Ureter (tissue), 1 donor: ENCODE results near the gene FAM131C. TPM values are rescaled to one million over a fixed set of nuclear protein-coding genes. Genes with fewer than 3 reads are reported as not detected.
"Not testable (repeated sequence)": the region's sequence is repeated elsewhere in the genome, so short reads cannot be mapped to it uniquely, and the experiment has no call there.

Source experiments
- DNase-seq: peaks from one replicate; pipeline ENCODE4 v3.0.0-alpha.2; 2020; ENCODE audit warnings: low spot score
- total RNA-seq: library from RNA; stranded (reverse); gene quantifications from one replicate; pipeline ENCODE4 v1.2.4, GENCODE V29; 2023
- donor health status: DM: yes; HTN: yes; CAD: no.

The FAM131C gene
- total RNA-seq: 0.60 TPM

DNA sequence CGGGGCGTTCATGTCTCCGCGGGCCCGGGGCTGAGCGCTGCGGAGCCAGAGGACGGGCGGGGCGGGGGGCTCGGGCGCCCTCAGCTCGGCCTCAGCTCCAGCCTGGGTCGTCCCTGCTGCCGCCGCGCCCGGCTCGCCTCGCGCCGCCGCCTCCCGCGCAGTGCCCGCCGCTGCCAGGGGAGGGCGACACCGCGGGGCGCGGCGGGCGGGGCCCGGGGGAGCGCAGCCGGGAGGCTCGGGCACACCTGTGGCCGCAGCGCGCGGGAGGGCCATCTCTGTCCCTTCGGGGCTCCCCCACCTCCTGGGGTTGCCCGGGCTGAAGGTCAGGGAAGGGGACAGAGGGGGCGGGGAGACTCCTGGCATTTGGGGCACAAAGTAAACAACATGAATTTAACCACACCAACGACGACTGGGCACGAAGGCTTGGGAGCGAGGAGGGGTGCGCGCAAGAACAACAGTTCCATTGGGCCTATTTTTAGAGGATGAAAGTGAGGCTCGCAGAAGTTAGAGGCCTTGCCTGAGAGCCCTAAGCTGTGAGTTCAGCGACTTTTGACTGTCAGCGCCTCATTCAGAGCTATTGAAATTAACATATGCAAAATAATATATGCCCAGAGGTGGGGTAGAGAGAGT lies at the start of gene FAM131C:
Gene FAM131C (minus strand): TSS at position 162 of the 630 bp plus-strand sequence. CDS start 209 bp downstream, outside the sequence.
- no peak for DNase-seq

DNA sequence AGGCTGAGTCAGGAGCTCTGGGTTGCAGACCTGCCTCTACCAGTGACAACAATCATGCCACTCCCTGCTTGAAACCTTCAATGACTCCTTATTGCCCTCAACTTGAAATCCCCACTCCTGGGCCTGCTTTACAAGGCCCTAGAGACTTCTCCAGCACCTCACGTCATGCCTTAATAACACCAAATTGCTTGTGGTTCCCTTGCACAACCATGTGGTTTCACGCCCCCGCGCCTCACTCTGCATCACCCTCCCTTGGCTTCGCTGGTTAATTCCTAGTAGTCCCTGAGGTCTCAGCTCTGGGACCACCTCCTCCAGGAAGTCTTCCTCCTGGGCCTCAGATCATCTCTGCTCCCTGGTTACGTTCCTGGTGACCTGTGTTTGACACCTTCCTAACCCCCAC lies 49.5 kb upstream of the FAM131C start:
- DNase-seq: no peak

DNA sequence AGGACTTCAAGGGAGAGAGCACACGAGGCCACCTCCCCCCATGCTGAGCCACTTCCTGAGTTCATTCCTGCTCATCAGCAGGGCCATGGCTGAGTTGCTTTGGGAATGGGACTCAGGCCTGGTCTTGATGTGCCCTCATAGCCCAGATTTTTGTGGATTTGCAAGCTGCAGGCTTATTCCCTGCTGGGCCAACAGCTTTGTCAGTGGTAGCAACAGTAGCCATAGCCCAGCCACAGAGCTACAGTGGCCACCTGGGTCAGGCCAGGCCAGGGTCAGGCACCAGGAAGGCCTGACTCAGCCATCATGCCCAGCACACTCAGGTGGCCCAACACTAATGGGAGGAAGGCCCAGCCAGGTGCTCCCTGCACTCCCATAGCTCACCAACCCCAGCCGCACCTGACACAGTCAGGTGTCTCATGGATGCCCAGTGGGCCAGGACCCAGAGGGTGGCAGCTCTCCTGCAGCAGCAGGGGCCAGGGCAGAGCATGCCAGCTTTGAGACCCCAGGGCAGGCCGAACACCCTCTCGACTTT lies 49.0 kb upstream of the FAM131C start:
- no peak for DNase-seq

DNA sequence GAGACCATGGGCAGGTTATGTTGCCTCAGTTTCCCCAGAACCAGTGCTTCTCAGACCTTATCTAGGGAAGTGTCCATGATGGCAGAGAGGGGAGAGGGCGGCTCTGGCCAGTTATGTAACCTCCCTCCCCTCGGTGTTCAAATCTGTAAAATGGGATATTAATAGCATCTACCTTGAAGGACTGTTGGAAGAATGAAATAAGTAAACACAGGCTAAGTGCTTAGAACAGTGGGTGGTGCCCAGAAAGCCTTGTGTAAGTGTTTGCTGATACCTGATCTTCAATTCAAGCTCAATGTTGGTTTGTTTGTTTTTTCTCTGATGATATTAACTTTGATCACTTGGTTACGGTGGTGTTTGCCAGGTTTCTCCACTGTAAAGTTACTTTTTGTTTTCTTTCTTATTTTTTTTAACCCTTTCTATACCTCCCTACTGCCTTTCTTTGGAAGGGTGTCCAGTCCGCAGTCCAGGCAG lies 47.5 kb upstream of the FAM131C start:
- DNase-seq: no peak

- DNase-seq: no peak
Measured at GRCh38 chr1:16120407-16120806, 47.0 kb upstream of the FAM131C start.

- no peak for DNase-seq
Measured at GRCh38 chr1:16119926-16120325, 46.5 kb upstream of the FAM131C start.

GRCh38 chr1:16119504-16119903 lies 46.1 kb upstream of the FAM131C start:
- DNase-seq: no peak

- no peak for DNase-seq
Measured at GRCh38 chr1:16118706-16119105, 45.3 kb upstream of the FAM131C start.

GRCh38 chr1:16117936-16118335 lies 44.5 kb upstream of the FAM131C start:
- DNase-seq: no peak

GRCh38 chr1:16117369-16117768 lies 43.9 kb upstream of the FAM131C start:
- no peak for DNase-seq

- DNase-seq: no peak
Measured at GRCh38 chr1:16116625-16117024, 43.2 kb upstream of the FAM131C start.

- DNase-seq: no peak
Measured at GRCh38 chr1:16116002-16116401, 42.6 kb upstream of the FAM131C start.

GRCh38 chr1:16115468-16115983 lies 42.1 kb upstream of the FAM131C start:
- no peak for DNase-seq

GRCh38 chr1:16114527-16115467 lies 41.3 kb upstream of the FAM131C start:
- DNase-seq: no peak

DNA sequence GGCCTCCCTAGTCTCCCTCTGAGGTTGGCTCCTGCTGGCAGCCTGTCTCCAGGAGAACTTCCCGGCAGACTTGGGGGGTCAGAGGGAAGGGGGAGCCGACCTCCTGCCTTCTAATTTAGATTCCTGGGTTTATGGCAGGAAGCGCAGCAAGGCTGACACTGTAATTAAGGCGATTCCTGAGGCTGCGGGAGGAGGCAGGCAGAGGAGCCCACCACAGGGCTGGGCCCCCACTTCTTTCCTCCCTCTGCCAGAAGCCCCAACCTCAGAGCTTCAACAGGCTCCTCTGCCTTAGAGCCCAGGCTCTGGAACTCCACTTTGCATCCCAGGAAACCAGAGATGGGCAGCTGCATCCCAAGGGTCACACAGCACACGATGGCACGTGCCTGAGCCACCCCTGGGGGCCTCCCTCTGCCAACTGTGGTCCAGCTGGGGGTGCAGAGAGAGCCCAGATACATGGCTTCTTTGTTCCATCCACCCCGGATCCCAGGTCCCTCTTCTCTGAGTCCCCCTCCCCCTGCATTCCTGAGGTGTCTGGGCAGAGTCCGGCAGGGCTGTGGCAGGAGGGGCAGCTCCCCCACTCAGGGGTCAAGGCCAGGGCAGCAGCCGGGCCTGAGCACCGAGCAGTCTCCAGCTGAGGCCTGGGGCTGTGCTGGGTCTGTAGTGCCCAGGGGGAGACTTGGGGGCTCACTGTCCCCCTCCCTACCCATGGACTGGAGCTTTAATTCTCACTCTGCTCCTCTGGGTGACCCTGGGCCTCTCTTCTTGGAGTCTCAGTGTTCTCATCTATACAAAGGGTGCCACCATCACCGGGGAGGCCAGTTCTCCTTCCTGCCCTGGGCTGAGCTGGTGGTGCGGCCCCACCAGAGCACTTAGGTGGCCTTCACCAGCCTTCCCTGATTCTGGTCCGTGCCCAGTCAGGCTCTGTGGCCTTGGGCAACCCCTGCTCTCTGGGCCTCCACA lies 39.4 kb upstream of the FAM131C start:
- DNase-seq: no peak

DNA sequence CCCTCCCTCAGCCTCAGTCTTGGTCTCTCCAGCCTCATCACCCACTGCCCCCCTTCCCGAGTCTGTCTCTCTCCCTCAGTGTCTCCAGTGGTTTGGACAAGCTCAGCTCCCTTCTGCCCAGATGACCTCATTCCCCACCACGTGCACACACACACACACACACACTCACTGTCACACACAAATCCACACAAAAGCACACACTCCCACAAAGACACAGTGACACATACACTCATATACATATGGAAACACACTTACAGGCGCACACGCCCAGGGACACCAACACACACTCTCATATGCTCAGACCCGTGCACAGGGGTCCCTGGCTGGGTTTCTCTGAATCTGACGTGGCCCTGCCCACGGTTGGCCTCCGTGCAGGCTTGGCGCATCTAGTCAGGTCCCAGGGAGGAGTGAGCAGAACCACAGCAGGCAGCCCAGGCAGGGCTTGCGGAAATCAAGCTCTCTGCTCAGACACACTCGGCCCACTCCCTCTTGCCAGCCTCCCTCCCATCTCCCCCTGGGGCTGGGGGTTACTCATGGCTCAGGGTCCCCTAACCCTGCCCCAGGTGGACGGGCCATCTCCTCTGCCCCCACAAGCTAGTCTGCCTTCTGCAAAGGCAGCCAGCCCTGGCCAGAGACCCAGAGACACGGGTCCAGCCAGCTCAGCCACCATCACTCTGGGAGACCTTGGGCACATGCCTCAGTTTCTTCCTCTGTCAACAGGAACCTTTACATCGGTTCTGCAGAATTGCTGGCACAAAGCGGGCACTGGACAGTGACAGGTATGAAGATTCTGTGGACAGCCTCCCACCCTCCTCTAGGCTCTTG lies 38.5 kb upstream of the FAM131C start:
- DNase-seq: no peak

- DNase-seq: no peak
Measured at GRCh38 chr1:16110884-16111283, 37.4 kb upstream of the FAM131C start.

DNA sequence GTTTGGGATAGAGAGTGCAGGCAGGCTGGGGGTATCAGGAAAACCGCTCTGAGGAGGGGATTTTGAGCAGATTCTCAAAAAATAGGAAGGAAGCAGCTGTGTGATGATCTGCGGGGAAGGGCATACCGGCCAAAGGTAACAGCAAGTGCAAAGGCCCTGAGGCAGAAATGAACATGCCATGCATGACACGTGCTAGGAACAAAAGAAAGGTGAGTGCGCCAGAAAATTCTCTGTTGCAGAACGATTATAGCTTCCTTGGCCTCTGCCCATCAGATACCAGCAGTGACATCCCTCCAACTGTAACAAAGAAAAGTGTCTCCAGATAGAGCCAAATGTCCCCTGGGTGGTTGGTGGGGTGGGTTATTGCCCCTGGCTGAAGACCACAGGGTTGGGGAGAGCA lies 37.0 kb upstream of the FAM131C start:
- DNase-seq: no peak

GRCh38 chr1:16109571-16109970 lies 36.1 kb upstream of the FAM131C start:
- no peak for DNase-seq

GRCh38 chr1:16107039-16107438 lies 33.6 kb upstream of the FAM131C start:
- not testable (repeated sequence) for DNase-seq
